Sigmoid colon (tissue), 4 donors: ENCODE measurements around the gene SPTLC1.

ENCODE experiments used
- POLR2AphosphoS5 ChIP-seq, 4 donors: sonication (generic); formaldehyde crosslinking; IDR thresholded peaks; one replicate each; pipeline ENCODE4 v1.6.1; 2017; ENCODE audit warnings: antibody characterized with exemption in 4 of 4
- TF ChIP-seq, protein P1 (sequence below), 4 experiments: fragments of 450-650 bp in 3 of 4; fragments of 200-600 bp in 1 of 4; IDR thresholded peaks; one replicate each; pipeline ENCODE4 v1.5.1; 2016 to 2019; ENCODE audit warnings: antibody characterized with exemption in 4 of 4, mild to moderate bottlenecking in 3 of 4, moderate library complexity in 2 of 4

DNA sequence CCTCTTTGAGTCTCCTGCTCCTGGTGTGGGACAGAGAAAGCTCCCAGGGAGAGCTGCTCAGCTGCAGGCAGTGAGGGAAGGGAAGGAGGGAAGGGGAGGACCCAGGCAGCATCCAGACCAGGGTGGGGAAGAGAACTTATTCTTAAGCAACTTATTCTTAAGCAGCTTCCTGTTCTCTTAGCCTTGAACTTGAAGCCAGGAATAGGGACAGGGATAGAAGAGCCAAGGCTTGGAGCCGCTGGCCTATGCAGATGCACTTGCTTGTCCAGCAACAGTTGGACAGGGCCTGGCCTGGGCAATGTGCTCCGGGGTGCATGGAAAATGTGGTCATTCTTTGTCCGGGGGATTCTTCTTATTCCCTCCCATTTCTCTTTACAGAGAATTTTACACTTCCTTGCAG, 31.4 kb upstream of the SPTLC1 start:
- TF ChIP-seq, protein P1, sequence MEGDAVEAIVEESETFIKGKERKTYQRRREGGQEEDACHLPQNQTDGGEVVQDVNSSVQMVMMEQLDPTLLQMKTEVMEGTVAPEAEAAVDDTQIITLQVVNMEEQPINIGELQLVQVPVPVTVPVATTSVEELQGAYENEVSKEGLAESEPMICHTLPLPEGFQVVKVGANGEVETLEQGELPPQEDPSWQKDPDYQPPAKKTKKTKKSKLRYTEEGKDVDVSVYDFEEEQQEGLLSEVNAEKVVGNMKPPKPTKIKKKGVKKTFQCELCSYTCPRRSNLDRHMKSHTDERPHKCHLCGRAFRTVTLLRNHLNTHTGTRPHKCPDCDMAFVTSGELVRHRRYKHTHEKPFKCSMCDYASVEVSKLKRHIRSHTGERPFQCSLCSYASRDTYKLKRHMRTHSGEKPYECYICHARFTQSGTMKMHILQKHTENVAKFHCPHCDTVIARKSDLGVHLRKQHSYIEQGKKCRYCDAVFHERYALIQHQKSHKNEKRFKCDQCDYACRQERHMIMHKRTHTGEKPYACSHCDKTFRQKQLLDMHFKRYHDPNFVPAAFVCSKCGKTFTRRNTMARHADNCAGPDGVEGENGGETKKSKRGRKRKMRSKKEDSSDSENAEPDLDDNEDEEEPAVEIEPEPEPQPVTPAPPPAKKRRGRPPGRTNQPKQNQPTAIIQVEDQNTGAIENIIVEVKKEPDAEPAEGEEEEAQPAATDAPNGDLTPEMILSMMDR (IDR thresholded peaks at IDR 0.05): no peak
- no peak for TF ChIP-seq POLR2AphosphoS5 (IDR thresholded peaks at IDR 0.05)
